B cell (primary cell): ENCODE measurements around the gene TCERG1L. TPM values are rescaled to one million over a fixed set of nuclear protein-coding genes. Genes with fewer than 3 reads are reported as not detected.

Source experiments
- ATAC-seq: fragments of 200-7000 bp; cut with Tn5 transposase; one replicate; pipeline ENCODE4 v1.10.0; 2021; ENCODE audit warnings: low read depth, mild to moderate bottlenecking, moderate number of reproducible peaks, moderate library complexity
- CTCF ChIA-PET: fragments of 350-600 bp; sonication (Branson Sonifier 250); formaldehyde crosslinking; loops from one replicate; lab custom pipeline; 2021; ENCODE audit warnings: antibody characterized with exemption, inconsistent platforms; lab: Charles Lee
- POLR2A ChIA-PET: fragments of 350-600 bp; sonication (Branson Sonifier 250); formaldehyde crosslinking; loops from one replicate; lab custom pipeline; 2021; ENCODE audit warnings: antibody characterized with exemption; lab: Charles Lee
- DNase-seq: peaks from one replicate; pipeline ENCODE4 v3.0.0; 2013
- H2AFZ ChIP-seq: 2 replicates; pipeline ENCODE4 v1.6.1; 2012; ENCODE audit warnings: mild to moderate bottlenecking, low read depth, low read length; ENCODE audit not compliant: insufficient read depth, poor library complexity, severe bottlenecking
- H3K27ac ChIP-seq, 2 donors: 1 replicate in 1 of 2; 2 replicates in 1 of 2; pipeline ENCODE4 v1.5.1; 2012 to 2013; ENCODE audit warnings: low read length in 2 of 2, mild to moderate bottlenecking in 2 of 2, moderate library complexity in 1 of 2
- H3K27me3 ChIP-seq, 4 experiments: fragments of 200-600 bp in 1 of 4; sonication (generic) in 1 of 4; replicated peaks in 1 of 4; 1 replicate in 2 of 4; 2 replicates in 2 of 4; pipeline versions ENCODE4 v1.6.1 to v1.7.0; 2013 to 2016; ENCODE audit warnings: low read length in 3 of 4, mild to moderate bottlenecking in 2 of 4, mixed read lengths in 1 of 4, moderate library complexity in 1 of 4; ENCODE audit not compliant: insufficient read depth in 4 of 4, control insufficient read depth in 3 of 4; ENCODE audit errors: control extremely low read depth in 1 of 4
- H3K36me3 ChIP-seq, 2 experiments: replicated peaks in 1 of 2; 1 replicate in 1 of 2; 2 replicates in 1 of 2; pipeline versions ENCODE4 v1.6.1 to v1.7.1; 2013; ENCODE audit warnings: low read length in 1 of 2; ENCODE audit not compliant: insufficient read depth in 2 of 2, control insufficient read depth in 1 of 2; ENCODE audit errors: control extremely low read depth in 1 of 2, extremely low read depth in 1 of 2
- H3K4me1 ChIP-seq, 2 donors: fragments of 200-600 bp in 1 of 2; sonication (generic) in 1 of 2; 1 replicate in 1 of 2; 2 replicates in 1 of 2; pipeline versions ENCODE4 v1.5.1 to v1.6.1; 2013 to 2017; ENCODE audit warnings: low read length in 2 of 2; ENCODE audit not compliant: control insufficient read depth in 2 of 2, insufficient read depth in 2 of 2
- H3K4me2 ChIP-seq: replicated peaks from 2 replicates; pipeline ENCODE3; 2012; ENCODE audit warnings: mild to moderate bottlenecking, low read depth, low read length; ENCODE audit not compliant: poor library complexity, severe bottlenecking
- H3K4me3 ChIP-seq, 5 experiments: fragments of 200-600 bp in 1 of 5; sonication (generic) in 1 of 5; 1 replicate in 3 of 5; 2 replicates in 2 of 5; pipeline versions ENCODE4 v1.5.1 to v1.7.0; 2011 to 2016; ENCODE audit warnings: low read length in 4 of 5, mild to moderate bottlenecking in 4 of 5, low read depth in 2 of 5, control low read depth in 1 of 5, moderate library complexity in 1 of 5; ENCODE audit not compliant: insufficient read depth in 1 of 5; ENCODE audit errors: control extremely low read depth in 1 of 5, extremely low read depth in 1 of 5
- H3K79me2 ChIP-seq: fragments of 200-600 bp; sonication (generic); one replicate; pipeline ENCODE4 v1.6.0; 2016; ENCODE audit warnings: low read length; ENCODE audit not compliant: control insufficient read depth, insufficient read depth
- H3K9ac ChIP-seq: fragments of 200-600 bp; sonication (generic); 2 replicates; pipeline ENCODE4 v1.6.1; 2017; ENCODE audit warnings: mild to moderate bottlenecking, low read length, moderate library complexity
- H3K9me3 ChIP-seq, 3 donors: one replicate each; pipeline versions ENCODE4 v1.6.1 to v1.7.1; 2013; ENCODE audit warnings: low read length in 2 of 3; ENCODE audit not compliant: control insufficient read depth in 2 of 3, insufficient read depth in 1 of 3; ENCODE audit errors: control extremely low read depth in 1 of 3
- H4K20me1 ChIP-seq: 2 replicates; pipeline ENCODE4 v1.6.0; 2012; ENCODE audit warnings: mild to moderate bottlenecking, low read length; ENCODE audit not compliant: insufficient read depth, control insufficient read depth, poor library complexity, severe bottlenecking
- H3K27ac Mint-ChIP-seq: one replicate; pipeline ENCODE4 v1.8.0; 2021; ENCODE audit warnings: mixed read lengths
- H3K27me3 Mint-ChIP-seq: one replicate; pipeline ENCODE4 v1.8.0; 2021; ENCODE audit warnings: mixed read lengths
- H3K4me1 Mint-ChIP-seq: one replicate; pipeline ENCODE4 v1.8.0; 2021; ENCODE audit warnings: mixed read lengths
- H3K4me3 Mint-ChIP-seq: one replicate; pipeline ENCODE4 v1.8.0; 2021; ENCODE audit warnings: mixed read lengths
- H3K9me3 Mint-ChIP-seq: one replicate; pipeline ENCODE4 v1.8.0; 2022; ENCODE audit warnings: mixed read lengths; ENCODE audit not compliant: insufficient read depth
- CTCF ChIP-seq: fragments of 200-600 bp; IDR thresholded peaks from one replicate; pipeline ENCODE4 v1.8.0; 2022; ENCODE audit warnings: antibody characterized with exemption, mild to moderate bottlenecking
- EZH2 ChIP-seq: IDR thresholded peaks from 2 replicates; pipeline ENCODE4 v1.6.1; 2012; ENCODE audit warnings: borderline replicate concordance, low read depth, mild to moderate bottlenecking, moderate library complexity, low read length; ENCODE audit not compliant: insufficient read depth, poor library complexity, severe bottlenecking
- WGBS: methylation state at CpG from one replicate; pipeline ENCODE4 v1.1.5; 2013; ENCODE audit warnings: missing lambda C conversion rate; ENCODE audit not compliant: insufficient coverage; 5-methylcytosine and 5-hydroxymethylcytosine counted together
- intact Hi-C: fragments of 100-400 bp; cut with micrococcal nuclease; formaldehyde crosslinking; loops from one replicate; pipeline ENCODE4 v1.10.0; 2022
- polyA plus RNA-seq: library from polyadenylated mRNA; depleted of rRNA; stranded (reverse); fragments of >200 nt; gene quantifications from 2 replicates; pipeline ENCODE4 v1.2.3, GENCODE V29; 2012
- total RNA-seq, 2 donors: library from RNA; stranded (reverse); fragments of 120-200 nt in 1 of 2; gene quantifications; 1 replicate in 1 of 2; 2 replicates in 1 of 2; pipeline versions ENCODE4 v1.2.3 to v1.2.4, GENCODE V29; 2013 to 2022

TCERG1L gene
- total and polyA plus RNA-seq, 2 donors (not counting 1 experiment from before 2014, with no cell fraction given), result 0.10 TPM; not detected in 1

- no peaks in the 10 kb centered on the region for H4K20me1 ChIP-seq
- POLR2A ChIA-PET, result no interaction called here
- no peaks in the 10 kb centered on the region for H3K79me2 ChIP-seq
- H3K27ac ChIP-seq, result no peak overlapping the region
- H3K4me1 Mint-ChIP-seq, result no peaks in the 10 kb centered on the region
- no peaks in the 10 kb centered on the region for H3K27me3 ChIP-seq
- intact Hi-C loops, result no loop called here
- TF ChIP-seq EZH2, result no peak
- TF ChIP-seq CTCF, result no peak
- H3K9me3 ChIP-seq, result peaks cover 0 to 19% (median 2%) of the 10 kb centered on the region in 3 donors
- H3K36me3 ChIP-seq, result no peaks in the 10 kb centered on the region
- no peaks in the 10 kb centered on the region for H3K27me3 Mint-ChIP-seq
- ATAC-seq (no peak), DNase-seq (no peak)
- H2AFZ ChIP-seq, result no peak overlapping the region
- H3K4me1 ChIP-seq, result no peaks in the 10 kb centered on the region
- no peaks in the 10 kb centered on the region for H3K9me3 Mint-ChIP-seq
- no peak overlapping the region for H3K27ac Mint-ChIP-seq
- no peak overlapping the region for H3K9ac ChIP-seq
- no peak overlapping the region for H3K4me3 Mint-ChIP-seq
- CTCF ChIA-PET, result no interaction called here
- no peak overlapping the region for H3K4me3 ChIP-seq
- WGBS, result 92% methylated on average over 2 of the region's 2 CpGs
- no peak overlapping the region for H3K4me2 ChIP-seq
Measured at GRCh38 chr10:131063311-131063710, 248.2 kb downstream of the TCERG1L start.

GRCh38 chr10:131062621-131063260 lies 248.8 kb downstream of the TCERG1L start:
- Mint-ChIP-seq H3K4me1 (no peaks in the 10 kb centered on the region), H3K27me3 (no peaks in the 10 kb centered on the region), H3K27ac (no peak overlapping the region), H3K9me3 (no peaks in the 10 kb centered on the region), H3K4me3 (no peak overlapping the region)
- ChIA-PET CTCF (no interaction called here), POLR2A (no interaction called here)
- 73% methylated on average over 9 of the region's 10 CpGs for WGBS
- no peaks in the 10 kb centered on the region for H3K4me1 ChIP-seq
- no peaks in the 10 kb centered on the region for H3K27me3 ChIP-seq
- H3K79me2 ChIP-seq, result no peaks in the 10 kb centered on the region
- no peaks in the 10 kb centered on the region for H3K36me3 ChIP-seq
- H3K9me3 ChIP-seq, result peaks cover 0 to 19% (median 2%) of the 10 kb centered on the region in 3 donors
- intact Hi-C loops, result no loop called here
- H3K4me3 ChIP-seq, result no peak overlapping the region
- no peak overlapping the region for H3K4me2 ChIP-seq
- no peak for DNase-seq
- ATAC-seq, result no peak
- TF ChIP-seq CTCF (no peak), EZH2 (no peak)
- no peak overlapping the region for H3K27ac ChIP-seq
- H4K20me1 ChIP-seq, result no peaks in the 10 kb centered on the region
- H3K9ac ChIP-seq, result no peak overlapping the region
- H2AFZ ChIP-seq, result no peak overlapping the region
